Activated CD4-positive, alpha-beta memory T cell treated with anti-CD3 and anti-CD28 coated beads for 36 hours (primary cell): ENCODE data around the gene DENND1A. TPM values are rescaled to one million over a fixed set of nuclear protein-coding genes. Genes with fewer than 3 reads are reported as not detected.

Source experiments
- CTCF ChIA-PET: fragments of 350-600 bp; sonication (Branson Sonifier 250); formaldehyde crosslinking; loops from one replicate; lab custom pipeline; 2021; ENCODE audit warnings: antibody characterized with exemption, inconsistent platforms; lab: Charles Lee
- POLR2A ChIA-PET: fragments of 350-600 bp; sonication (Branson Sonifier 250); formaldehyde crosslinking; loops from one replicate; lab custom pipeline; 2021; ENCODE audit warnings: antibody characterized with exemption; lab: Charles Lee
- DNase-seq: peaks from one replicate; pipeline ENCODE4 v3.0.0-alpha.2; 2020
- H3K27ac Mint-ChIP-seq: one replicate; pipeline ENCODE4 v1.8.0; 2021; ENCODE audit warnings: mixed read lengths
- H3K27me3 Mint-ChIP-seq: one replicate; pipeline ENCODE4 v1.8.0; 2021; ENCODE audit warnings: mixed read lengths
- H3K36me3 Mint-ChIP-seq: one replicate; pipeline ENCODE4 v1.8.0; 2021; ENCODE audit warnings: mixed read lengths
- H3K4me1 Mint-ChIP-seq: one replicate; pipeline ENCODE4 v1.8.0; 2021; ENCODE audit warnings: low read depth, mixed read lengths
- H3K4me3 Mint-ChIP-seq: one replicate; pipeline ENCODE4 v1.8.0; 2021; ENCODE audit warnings: mild to moderate bottlenecking, mixed read lengths
- H3K9me3 Mint-ChIP-seq: one replicate; pipeline ENCODE4 v1.8.0; 2021; ENCODE audit warnings: mixed read lengths
- intact Hi-C: fragments of 100-400 bp; cut with micrococcal nuclease; formaldehyde crosslinking; loops from one replicate; pipeline ENCODE4 v1.15.1; 2023
- total RNA-seq, 2 experiments: library from RNA; stranded (reverse); gene quantifications; one replicate each; pipeline ENCODE4 v1.2.3, GENCODE V29; 2021

Gene DENND1A
- total RNA-seq, 2 experiments from 2014 or later = 17.3 to 18.0 TPM

GRCh38 chr9:123654218-123654993 lies 275.5 kb downstream of the DENND1A start:
- ChIA-PET CTCF (no interaction called here), POLR2A (no interaction called here)
- DNase-seq = no peak
- Mint-ChIP-seq H3K27me3 (no peaks in the 10 kb centered on the region), H3K27ac (no peak overlapping the region), H3K36me3 (peaks cover 9% of the 10 kb centered on the region), H3K4me3 (no peak overlapping the region), H3K4me1 (no peaks in the 10 kb centered on the region), H3K9me3 (no peaks in the 10 kb centered on the region)
- intact Hi-C loops = no loop called here

DNA sequence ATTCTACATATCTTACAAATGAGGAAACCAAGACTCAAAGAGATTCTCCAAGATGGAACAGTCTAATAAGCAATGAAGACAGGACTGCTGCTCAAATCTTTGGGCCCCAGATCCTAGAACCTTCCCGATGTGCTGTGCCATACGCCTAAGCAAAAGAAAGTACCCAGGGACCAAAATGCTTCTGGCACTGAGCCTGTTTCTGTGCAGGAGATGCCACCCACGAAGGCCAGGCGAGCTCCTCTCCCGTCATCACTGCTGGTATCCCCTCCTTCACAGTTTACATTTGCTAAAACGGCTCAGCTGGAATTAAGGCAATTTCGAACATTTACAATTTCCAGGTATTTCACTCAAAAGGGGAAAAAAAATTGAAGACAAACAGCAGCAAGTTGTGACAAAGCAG lies 277.5 kb downstream of the DENND1A start:
- H3K4me1 Mint-ChIP-seq = no peaks in the 10 kb centered on the region
- peaks cover 12% of the 10 kb centered on the region for H3K36me3 Mint-ChIP-seq
- no peak overlapping the region for H3K27ac Mint-ChIP-seq
- DNase-seq = no peak
- H3K9me3 Mint-ChIP-seq = no peaks in the 10 kb centered on the region
- CTCF ChIA-PET = no interaction called here
- intact Hi-C loops = no loop called here
- H3K4me3 Mint-ChIP-seq = no peak overlapping the region
- POLR2A ChIA-PET = no interaction called here
- H3K27me3 Mint-ChIP-seq = no peaks in the 10 kb centered on the region

GRCh38 chr9:123651871-123652270 lies 278.1 kb downstream of the DENND1A start:
- Mint-ChIP-seq H3K36me3 (peaks cover 13% of the 10 kb centered on the region), H3K4me3 (no peak overlapping the region), H3K27ac (no peak overlapping the region), H3K27me3 (no peaks in the 10 kb centered on the region), H3K9me3 (no peaks in the 10 kb centered on the region), H3K4me1 (no peaks in the 10 kb centered on the region)
- intact Hi-C loops = no loop called here
- ChIA-PET POLR2A (no interaction called here), CTCF (no interaction called here)
- DNase-seq = no peak

- POLR2A ChIA-PET = no interaction called here
- intact Hi-C loops = no loop called here
- no peaks in the 10 kb centered on the region for H3K27me3 Mint-ChIP-seq
- H3K4me3 Mint-ChIP-seq = no peak overlapping the region
- no peak for DNase-seq
- peaks cover 13% of the 10 kb centered on the region for H3K36me3 Mint-ChIP-seq
- no peaks in the 10 kb centered on the region for H3K4me1 Mint-ChIP-seq
- H3K27ac Mint-ChIP-seq = no peak overlapping the region
- CTCF ChIA-PET = no interaction called here
- H3K9me3 Mint-ChIP-seq = no peaks in the 10 kb centered on the region
Measured at GRCh38 chr9:123651273-123651672, 278.7 kb downstream of the DENND1A start.

GRCh38 chr9:123649909-123650308 lies 280.0 kb downstream of the DENND1A start:
- POLR2A ChIA-PET = no interaction called here
- H3K4me1 Mint-ChIP-seq = no peaks in the 10 kb centered on the region
- peaks cover 14% of the 10 kb centered on the region for H3K36me3 Mint-ChIP-seq
- no peak for DNase-seq
- H3K27ac Mint-ChIP-seq = no peak overlapping the region
- H3K27me3 Mint-ChIP-seq = no peaks in the 10 kb centered on the region
- intact Hi-C loops = no loop called here
- no peak overlapping the region for H3K4me3 Mint-ChIP-seq
- H3K9me3 Mint-ChIP-seq = no peaks in the 10 kb centered on the region
- CTCF ChIA-PET = no interaction called here

GRCh38 chr9:123647145-123647544 lies 282.8 kb downstream of the DENND1A start:
- Mint-ChIP-seq H3K27ac (no peak overlapping the region), H3K4me1 (no peaks in the 10 kb centered on the region), H3K27me3 (no peaks in the 10 kb centered on the region), H3K4me3 (no peak overlapping the region), H3K36me3 (peaks cover 14% of the 10 kb centered on the region), H3K9me3 (no peaks in the 10 kb centered on the region)
- intact Hi-C loops = no loop called here
- no peak for DNase-seq
- POLR2A ChIA-PET = no interaction called here
- CTCF ChIA-PET = no interaction called here

DNA sequence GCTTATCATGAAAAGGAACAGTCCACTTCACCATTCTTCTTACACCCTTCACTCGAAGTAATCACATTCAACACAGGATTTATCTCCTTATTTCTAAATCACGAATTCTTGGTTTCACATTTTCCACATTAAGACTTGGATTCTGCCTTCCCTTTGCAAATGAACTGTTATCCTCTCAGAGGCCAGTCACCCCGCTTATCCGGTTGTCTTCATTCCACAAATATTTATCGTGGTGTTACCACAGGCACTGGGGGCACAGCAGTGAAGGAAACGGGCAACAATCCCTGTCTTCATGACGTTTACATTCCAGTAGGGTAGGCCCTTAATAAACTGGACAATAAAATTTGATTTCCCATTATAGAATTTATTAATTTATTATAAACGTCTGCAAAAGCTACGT lies 284.2 kb downstream of the DENND1A start:
- Mint-ChIP-seq H3K4me1 (peaks cover 9% of the 10 kb centered on the region), H3K4me3 (no peak overlapping the region), H3K27me3 (no peaks in the 10 kb centered on the region), H3K27ac (no peak overlapping the region), H3K9me3 (no peaks in the 10 kb centered on the region), H3K36me3 (peaks cover 7% of the 10 kb centered on the region)
- ChIA-PET CTCF (no interaction called here), POLR2A (no interaction called here)
- intact Hi-C loops = no loop called here
- DNase-seq = no peak

GRCh38 chr9:123645126-123645525 lies 284.8 kb downstream of the DENND1A start:
- POLR2A ChIA-PET = no interaction called here
- no peak for DNase-seq
- Mint-ChIP-seq H3K4me3 (no peak overlapping the region), H3K4me1 (peaks cover 15% of the 10 kb centered on the region), H3K9me3 (no peaks in the 10 kb centered on the region), H3K27ac (no peak overlapping the region), H3K36me3 (peaks cover 7% of the 10 kb centered on the region), H3K27me3 (no peaks in the 10 kb centered on the region)
- intact Hi-C loops = no loop called here
- CTCF ChIA-PET = no interaction called here

GRCh38 chr9:123643518-123643917 lies 286.4 kb downstream of the DENND1A start:
- intact Hi-C loops = loop anchor here (5.0 kb wide), 2 partner anchors 34 to 96 kb away; no protein-coding TSS in a partner anchor
- no peak for DNase-seq
- H3K36me3 Mint-ChIP-seq = peaks cover 7% of the 10 kb centered on the region
- POLR2A ChIA-PET = no interaction called here
- no peaks in the 10 kb centered on the region for H3K9me3 Mint-ChIP-seq
- CTCF ChIA-PET = no interaction called here
- peaks cover 20% of the 10 kb centered on the region for H3K4me1 Mint-ChIP-seq
- no peak overlapping the region for H3K27ac Mint-ChIP-seq
- no peaks in the 10 kb centered on the region for H3K27me3 Mint-ChIP-seq
- no peak overlapping the region for H3K4me3 Mint-ChIP-seq

GRCh38 chr9:123642291-123643278 lies 287.3 kb downstream of the DENND1A start:
- Mint-ChIP-seq H3K4me1 (peaks cover 28% of the 10 kb centered on the region), H3K9me3 (no peaks in the 10 kb centered on the region), H3K36me3 (peaks cover 6% of the 10 kb centered on the region), H3K27ac (no peak overlapping the region), H3K27me3 (no peaks in the 10 kb centered on the region), H3K4me3 (no peak overlapping the region)
- intact Hi-C loops = loop anchor here (5.0 kb wide), 2 partner anchors 35 to 95 kb away; no protein-coding TSS in a partner anchor
- ChIA-PET CTCF (no interaction called here), POLR2A (no interaction called here)
- no peak for DNase-seq

- peak; percentile 32 for DNase-seq
- Mint-ChIP-seq H3K36me3 (no peaks in the 10 kb centered on the region), H3K4me3 (no peak overlapping the region), H3K9me3 (no peaks in the 10 kb centered on the region), H3K4me1 (peaks cover 38% of the 10 kb centered on the region), H3K27me3 (no peaks in the 10 kb centered on the region), H3K27ac (peak overlapping the region; percentile 38)
- POLR2A ChIA-PET = no interaction called here
- CTCF ChIA-PET = no interaction called here
- intact Hi-C loops = loop anchor here (5.0 kb wide), 2 partner anchors 36 to 94 kb away; no protein-coding TSS in a partner anchor
Measured at GRCh38 chr9:123640792-123641222, 289.1 kb downstream of the DENND1A start.

- Mint-ChIP-seq H3K4me3 (no peak overlapping the region), H3K36me3 (no peaks in the 10 kb centered on the region), H3K9me3 (no peaks in the 10 kb centered on the region), H3K27ac (no peak overlapping the region), H3K27me3 (no peaks in the 10 kb centered on the region), H3K4me1 (peaks cover 42% of the 10 kb centered on the region)
- POLR2A ChIA-PET = no interaction called here
- intact Hi-C loops = loop anchor here (5.0 kb wide), 3 partner anchors 38 to 288 kb away; no protein-coding TSS in a partner anchor
- CTCF ChIA-PET = no interaction called here
- DNase-seq = no peak
Measured at GRCh38 chr9:123639743-123640142, 290.2 kb downstream of the DENND1A start.
